NT2/D1 (cell line): Measurements from ENCODE around the gene MTREX.

Experiments
- DNase-seq: peaks from one replicate; pipeline ENCODE4 v3.0.0-alpha.2; 2011; ENCODE audit warnings: low read depth, low spot score
- H3K27me3 ChIP-seq: 2 replicates; pipeline ENCODE4 v1.6.0; 2011; ENCODE audit warnings: mild to moderate bottlenecking; ENCODE audit not compliant: insufficient read length, insufficient read depth
- H3K36me3 ChIP-seq: 2 replicates; pipeline ENCODE4 v1.6.1; 2011; ENCODE audit warnings: mild to moderate bottlenecking, low read length, mixed read lengths; ENCODE audit not compliant: insufficient read depth, insufficient read length
- H3K4me1 ChIP-seq: 2 replicates; pipeline ENCODE4 v1.5.1; 2011; ENCODE audit not compliant: insufficient read depth, insufficient read length
- H3K4me3 ChIP-seq: 2 replicates; pipeline ENCODE4 v1.5.1; 2011; ENCODE audit warnings: low read depth; ENCODE audit not compliant: insufficient read length
- H3K9ac ChIP-seq: 2 replicates; pipeline ENCODE4 v1.6.0; 2011; ENCODE audit warnings: low read depth; ENCODE audit not compliant: insufficient read length
- H3K9me3 ChIP-seq: 2 replicates; pipeline ENCODE4 v1.5.1; 2011; ENCODE audit warnings: mild to moderate bottlenecking, low read length; ENCODE audit not compliant: insufficient read depth
- SUZ12 ChIP-seq: IDR thresholded peaks from 2 replicates; pipeline ENCODE4 v1.6.1; 2011; ENCODE audit not compliant: insufficient read length, insufficient read depth; ENCODE audit errors: extremely low read depth
- YY1 ChIP-seq: IDR thresholded peaks from 2 replicates; pipeline ENCODE4 v1.6.1; 2011; ENCODE audit not compliant: insufficient read length, insufficient read depth
- ZNF274 ChIP-seq: IDR thresholded peaks from 2 replicates; pipeline ENCODE4 v1.6.1; 2011; ENCODE audit warnings: mild to moderate bottlenecking, low read depth, low read length

The MTREX gene

GRCh38 chr5:55472642-55473041, 164.9 kb downstream of the MTREX start:
- TF ChIP-seq ZNF274 (no peak), YY1 (no peak), SUZ12 (no peak)
- Histone ChIP-seq H3K4me3 (no peak overlapping the region), H3K36me3 (peaks cover 3% of the 10 kb centered on the region), H3K4me1 (no peaks in the 10 kb centered on the region), H3K27me3 (no peaks in the 10 kb centered on the region), H3K9me3 (no peaks in the 10 kb centered on the region), H3K9ac (no peak overlapping the region)
- no peak for DNase-seq
